DMS79 treated with DMSO at 0.1 percent for 48 hours (cell line): Measurements from ENCODE around the gene TOPBP1.
A peak's percentile ranks its signal among the peaks of the same experiment; 100 is the strongest.
"Not testable (repeated sequence)": the region's sequence is repeated elsewhere in the genome, so short reads cannot be mapped to it uniquely, and the experiment has no call there.

ENCODE experiments used
- DNase-seq: peaks from one replicate; lab custom pipeline; 2025; lab: John Stamatoyannopoulos, UW

The TOPBP1 gene

DNA sequence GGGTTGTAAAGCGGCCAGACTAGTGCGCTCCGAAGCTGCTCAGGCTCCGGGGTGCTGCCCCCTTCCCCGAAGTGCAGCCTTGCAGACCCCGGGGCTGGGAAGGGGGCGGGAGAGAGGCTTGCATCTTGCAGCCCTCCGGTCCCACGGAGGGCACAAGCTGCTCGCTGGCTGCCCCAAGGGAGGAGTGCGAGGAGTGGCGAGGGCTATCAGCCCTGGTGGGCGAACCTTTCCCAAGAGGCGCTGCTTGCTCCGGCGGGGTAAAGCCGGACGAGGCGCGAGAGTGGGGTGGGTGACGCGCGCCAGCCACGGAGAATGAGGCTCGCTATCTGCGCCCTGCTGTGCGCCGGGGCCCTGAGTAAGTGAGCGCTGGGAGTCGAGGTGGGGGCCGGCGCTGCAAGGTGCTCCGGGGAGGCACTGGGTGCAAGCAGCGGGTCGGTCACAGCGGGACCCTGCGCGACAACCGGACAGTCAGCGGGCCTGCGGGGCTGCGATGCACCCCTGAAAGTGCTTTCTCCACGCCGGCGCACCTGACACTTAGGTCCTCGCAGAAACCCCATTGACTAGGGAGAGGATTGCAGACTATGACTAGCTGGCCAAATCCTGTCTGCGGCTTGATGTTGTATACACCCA, 12.7 kb upstream of the TOPBP1 start:
- no peak for DNase-seq

DNA sequence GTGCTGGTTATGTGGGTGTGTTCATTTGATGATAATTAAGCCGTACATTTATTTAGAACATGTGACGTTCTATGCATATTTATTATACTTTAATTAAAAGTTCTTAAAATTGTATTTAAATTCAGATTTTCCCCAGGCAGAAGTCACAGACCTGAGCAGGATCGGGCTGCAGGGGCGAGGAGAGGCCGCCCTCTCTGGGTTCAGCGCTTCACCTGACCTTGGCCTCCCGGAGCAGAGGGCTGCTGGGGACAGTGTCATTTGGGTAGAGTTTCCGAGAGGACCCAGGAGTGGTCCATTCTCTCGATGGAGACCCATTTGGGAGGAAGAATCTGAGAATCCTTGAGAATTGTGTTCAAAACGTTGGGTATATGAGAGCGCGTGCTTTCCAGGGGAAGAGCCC, 12.0 kb upstream of the TOPBP1 start:
- no peak for DNase-seq

- DNase-seq, result no peak
Observed at GRCh38 chr3:133672461-133672860, 10.7 kb upstream of the TOPBP1 start.

GRCh38 chr3:133670525-133670995, 8.8 kb upstream of the TOPBP1 start:
- no peak for DNase-seq

DNA sequence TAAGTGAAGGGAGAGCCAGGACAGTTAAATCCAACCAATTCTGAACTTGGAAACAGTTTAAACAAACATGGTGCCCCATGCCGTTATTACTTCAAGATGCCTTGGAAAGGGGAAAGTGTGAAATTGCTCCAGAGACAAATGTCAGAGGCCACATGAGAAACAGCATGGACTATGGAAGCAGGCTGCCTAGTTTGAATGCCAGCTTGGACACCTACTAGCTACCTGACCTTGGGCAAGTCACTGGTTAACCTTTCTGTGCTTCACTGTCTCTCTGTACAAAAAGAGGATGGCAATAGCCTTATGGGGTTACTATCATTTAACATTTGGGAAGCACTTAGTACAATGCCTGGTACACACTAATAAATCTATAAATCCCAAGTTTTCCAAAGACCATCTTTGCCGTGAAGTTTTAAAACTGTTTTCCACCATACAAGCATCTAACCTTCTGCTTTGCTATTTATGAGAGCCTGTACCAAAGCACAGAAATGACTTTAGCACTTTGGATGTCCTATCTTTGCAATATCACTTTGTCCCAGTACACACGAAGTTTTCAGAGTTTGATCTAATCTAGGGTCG, 8.3 kb upstream of the TOPBP1 start:
- DNase-seq, result no peak

DNA sequence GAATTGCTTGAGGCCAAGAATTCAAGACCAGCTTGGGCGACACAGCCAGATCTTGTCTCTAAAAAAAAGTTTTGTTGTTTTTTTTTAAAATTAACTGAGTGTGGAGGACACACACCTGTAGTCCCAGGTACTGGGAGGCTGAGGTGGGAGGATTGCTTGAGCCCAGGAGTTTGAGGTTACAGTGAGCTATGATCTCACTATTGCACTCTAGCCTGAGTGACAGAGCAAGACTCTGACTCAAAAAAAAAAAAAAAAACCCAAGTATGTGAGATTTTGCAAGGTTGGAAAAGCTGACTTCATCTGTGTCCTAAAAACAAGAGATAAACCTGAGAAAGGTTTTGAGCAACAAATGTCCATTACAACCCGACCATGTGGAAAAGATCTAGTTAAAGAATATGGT, 5.4 kb upstream of the TOPBP1 start:
- DNase-seq, result no peak

DNA sequence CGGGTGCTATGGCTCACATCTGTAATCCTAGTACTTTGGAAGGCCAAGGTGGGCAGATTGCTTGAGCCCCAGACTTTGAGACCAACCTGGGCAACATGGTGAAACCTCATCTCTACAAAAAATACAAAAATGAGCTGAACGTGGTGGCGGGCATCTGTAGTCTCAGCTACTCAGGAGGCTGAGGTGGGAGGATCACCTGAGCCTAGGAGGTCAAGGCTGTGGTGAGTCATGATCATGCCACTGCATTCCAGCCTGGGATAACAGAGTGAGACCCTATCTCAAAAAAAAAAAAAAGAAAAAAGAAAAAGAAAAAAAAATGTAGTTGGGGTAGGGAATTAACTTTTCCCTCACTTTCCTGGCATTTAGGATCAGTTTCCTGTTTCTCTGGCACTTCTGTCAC, 3.4 kb upstream of the TOPBP1 start:
- DNase-seq, result not testable (repeated sequence)

- peak; percentile 65 for DNase-seq
Observed at GRCh38 chr3:133663569-133664313, 2.0 kb upstream of the TOPBP1 start.

DNA sequence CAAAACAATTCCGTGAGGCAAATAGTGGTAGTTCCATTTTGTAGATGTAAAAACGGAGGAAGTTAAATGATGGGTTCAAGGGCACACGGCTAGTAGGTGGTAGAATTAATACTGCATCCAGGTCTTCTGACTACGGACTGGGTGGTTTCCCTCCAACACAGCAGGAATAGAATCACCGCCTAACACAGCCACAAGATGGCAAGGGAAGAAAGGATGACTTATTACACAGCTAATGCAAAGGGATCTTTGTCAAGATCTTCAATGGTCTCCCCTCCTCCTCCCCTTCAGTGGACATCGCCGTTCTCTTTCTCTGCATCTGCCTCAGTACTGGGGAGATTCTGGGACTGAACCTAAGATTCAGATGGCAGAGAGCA, 524 bp upstream of the TOPBP1 start:
- DNase-seq, result peak; percentile 69

- DNase-seq, result no peak
Observed at GRCh38 chr3:133659806-133660205, 1.9 kb downstream of the TOPBP1 start.

- DNase-seq, result no peak
Observed at GRCh38 chr3:133655731-133656515, 5.8 kb downstream of the TOPBP1 start.

GRCh38 chr3:133649486-133650068, 12.2 kb downstream of the TOPBP1 start:
- no peak for DNase-seq

- no peak for DNase-seq
Observed at GRCh38 chr3:133644768-133645167, 17.0 kb downstream of the TOPBP1 start.

DNA sequence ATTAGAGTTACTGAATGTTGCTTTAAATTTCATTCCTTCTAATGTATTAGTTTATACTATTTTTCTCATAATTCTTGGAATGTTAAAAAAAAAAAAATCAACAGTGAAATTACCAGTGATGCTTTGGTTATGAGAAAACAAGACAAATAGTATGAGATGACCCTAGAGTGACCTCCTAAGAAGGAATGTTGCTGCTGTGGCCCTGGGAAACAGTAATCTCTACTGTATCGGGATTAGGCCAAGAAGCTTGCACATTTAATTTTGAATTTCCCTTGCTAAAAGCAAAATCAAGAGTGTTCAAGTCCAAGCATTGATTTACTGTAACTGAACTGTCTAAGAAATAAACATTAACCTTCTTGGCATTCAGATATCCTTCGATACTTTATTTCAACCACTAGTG, 18.1 kb downstream of the TOPBP1 start:
- no peak for DNase-seq

DNA sequence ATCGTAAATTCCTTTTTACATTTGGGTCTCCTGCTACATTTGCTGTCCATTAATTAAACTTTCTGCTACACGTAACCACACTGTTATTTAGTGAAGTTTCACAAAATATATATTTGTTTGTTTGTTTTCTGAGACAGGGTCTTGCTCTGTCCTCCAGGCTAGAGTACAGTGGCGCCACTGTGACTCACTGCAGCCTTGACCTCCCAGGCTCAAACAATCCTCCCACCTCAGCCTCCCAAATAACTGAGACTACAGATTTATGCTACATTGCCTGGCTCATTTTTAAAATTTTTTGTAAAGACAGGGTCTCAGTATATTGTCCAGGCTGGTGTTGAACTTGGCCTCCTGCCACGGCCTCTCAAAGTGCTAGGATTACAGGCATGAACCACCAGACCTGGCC, 20.5 kb downstream of the TOPBP1 start:
- no peak for DNase-seq

- DNase-seq, result no peak
Observed at GRCh38 chr3:133633439-133633838, 28.3 kb downstream of the TOPBP1 start.

DNA sequence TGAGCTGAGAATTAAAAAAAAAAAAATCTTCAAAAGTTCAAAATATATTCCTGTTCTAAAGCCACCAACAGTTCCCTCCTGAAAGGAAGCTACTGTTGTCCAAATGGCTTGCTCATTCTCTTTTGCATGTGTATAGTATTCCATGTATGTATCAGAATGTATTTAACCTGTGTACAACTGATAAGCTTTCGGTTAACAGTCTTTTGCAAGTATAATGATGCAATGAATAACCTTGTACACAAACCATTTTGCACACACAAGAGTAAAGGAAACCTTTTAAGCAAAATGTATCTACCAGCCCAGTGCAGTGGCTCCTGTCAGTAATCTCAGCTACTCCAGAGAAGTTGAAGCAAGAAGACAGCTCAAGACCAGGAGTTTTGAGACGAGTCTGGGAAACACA, 32.6 kb downstream of the TOPBP1 start:
- no peak for DNase-seq

- DNase-seq, result no peak
Observed at GRCh38 chr3:133627789-133628188, 34.0 kb downstream of the TOPBP1 start.

- DNase-seq, result no peak
Observed at GRCh38 chr3:133620066-133620784, 41.5 kb downstream of the TOPBP1 start.

DNA sequence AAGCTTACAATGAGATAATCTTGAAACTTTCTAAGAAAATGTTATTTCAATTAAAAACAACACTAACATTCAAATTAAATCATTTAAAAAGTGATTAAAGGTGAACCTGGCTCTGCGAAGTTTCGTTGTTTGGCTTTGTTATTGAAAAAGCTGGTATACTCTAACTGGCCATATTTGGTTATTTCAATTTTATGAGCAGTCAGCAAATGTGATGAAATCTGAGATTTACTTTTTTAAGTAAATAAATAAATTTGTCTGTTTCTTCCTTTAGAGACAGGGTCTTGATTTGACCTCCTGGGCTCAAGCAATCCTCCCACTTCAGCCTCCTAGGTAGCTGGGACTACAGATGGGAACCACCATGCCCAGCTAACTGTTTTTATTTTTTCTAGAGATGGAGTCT, 50.2 kb downstream of the TOPBP1 start:
- no peak for DNase-seq

GRCh38 chr3:133610031-133610430, 51.7 kb downstream of the TOPBP1 start:
- no peak for DNase-seq

- DNase-seq, result no peak
Observed at GRCh38 chr3:133608388-133608787, 53.4 kb downstream of the TOPBP1 start.
